Activated T-helper 1 cell treated with anti-CD3 and anti-CD28 coated beads, Interleukin-2, amount 50 U/mL, for 16 hours (primary cell): Measurements from ENCODE around the gene TET1.
"Not testable (repeated sequence)": the region's sequence is repeated elsewhere in the genome, so short reads cannot be mapped to it uniquely, and the experiment has no call there.

Source experiments
- DNase-seq, 2 donors: peaks; one replicate each; pipeline ENCODE4 v3.0.0-alpha.2; 2020; ENCODE audit warnings: low read depth in 1 of 2, low spot score in 1 of 2

Gene TET1

DNA sequence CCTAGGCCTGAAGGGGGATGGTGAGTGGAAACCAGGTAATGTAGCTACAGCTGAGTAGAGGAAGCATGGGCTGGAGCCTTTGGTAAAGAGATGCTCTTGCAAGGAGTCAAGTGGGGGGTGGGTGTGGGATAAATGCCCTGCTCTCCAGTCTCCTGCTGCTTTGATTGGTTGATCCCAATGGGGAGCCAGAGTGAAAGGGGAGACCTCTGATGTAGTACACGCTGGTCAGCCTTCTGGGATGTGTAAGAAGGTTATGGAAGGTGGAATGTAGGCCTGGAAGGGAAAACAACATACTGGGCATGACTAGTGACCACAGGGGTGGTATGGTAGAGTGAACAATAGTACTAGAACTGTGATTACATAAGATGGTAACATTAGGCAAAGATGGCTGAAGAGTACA, 44.3 kb downstream of the TET1 start:
- no peak for DNase-seq

DNA sequence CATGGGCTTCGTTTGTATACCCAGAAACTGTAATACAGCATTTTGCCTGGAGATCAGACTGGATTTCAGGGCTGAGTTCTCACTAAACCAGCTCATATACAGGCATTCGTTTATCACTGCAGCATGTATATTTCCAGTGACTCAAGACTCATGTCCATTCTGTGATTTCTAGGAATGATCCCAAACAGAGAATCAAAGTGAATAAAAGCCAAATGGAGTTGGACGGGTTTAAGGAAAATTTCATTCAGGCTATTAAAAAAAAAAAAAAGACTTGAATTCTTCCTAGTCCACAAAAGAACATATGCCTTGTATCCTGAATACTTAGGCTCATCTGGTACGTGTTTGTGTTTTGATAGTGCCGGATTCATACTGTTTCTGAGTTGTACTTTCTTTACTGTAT, 46.8 kb downstream of the TET1 start:
- no peak for DNase-seq

DNA sequence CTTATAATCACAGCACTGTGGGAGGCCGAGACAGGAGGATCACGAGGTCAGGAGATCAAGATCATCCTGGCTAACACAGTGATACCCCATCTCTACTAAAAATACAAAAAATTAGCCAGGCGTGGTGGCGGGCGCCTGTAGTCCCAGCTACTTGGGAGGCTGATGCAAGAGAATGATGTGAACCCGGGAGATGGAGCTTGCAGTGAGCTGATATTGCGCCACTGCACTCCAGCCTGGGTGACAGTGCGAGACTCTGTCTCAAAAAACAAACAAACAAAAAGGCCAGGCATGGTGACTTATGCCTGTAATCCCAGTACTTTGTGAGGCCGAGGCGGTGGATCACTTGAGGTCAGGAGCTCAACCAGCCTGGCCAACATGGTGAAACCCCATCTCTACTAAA, 49.9 kb downstream of the TET1 start:
- DNase-seq, result not testable (repeated sequence)

DNA sequence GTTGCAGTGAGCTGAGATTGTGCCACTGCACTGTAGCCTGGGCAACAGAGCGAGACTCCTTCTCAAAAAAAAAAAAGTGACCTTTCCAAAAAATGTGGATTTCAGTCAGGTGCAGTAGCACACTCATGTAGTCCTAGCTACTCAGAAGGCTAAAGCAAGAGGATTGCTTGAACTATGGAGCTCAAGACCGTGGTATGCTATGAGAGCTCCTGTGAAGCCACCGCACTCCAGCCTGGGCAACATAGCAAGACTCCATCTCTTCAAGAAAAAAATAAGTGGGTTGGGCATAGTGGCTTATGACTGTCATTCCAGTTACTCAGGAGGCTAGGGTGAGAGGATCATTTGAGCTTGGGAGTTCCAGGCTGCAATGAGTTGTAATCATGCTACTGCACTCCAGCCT, 51.1 kb downstream of the TET1 start:
- no peak for DNase-seq

DNA sequence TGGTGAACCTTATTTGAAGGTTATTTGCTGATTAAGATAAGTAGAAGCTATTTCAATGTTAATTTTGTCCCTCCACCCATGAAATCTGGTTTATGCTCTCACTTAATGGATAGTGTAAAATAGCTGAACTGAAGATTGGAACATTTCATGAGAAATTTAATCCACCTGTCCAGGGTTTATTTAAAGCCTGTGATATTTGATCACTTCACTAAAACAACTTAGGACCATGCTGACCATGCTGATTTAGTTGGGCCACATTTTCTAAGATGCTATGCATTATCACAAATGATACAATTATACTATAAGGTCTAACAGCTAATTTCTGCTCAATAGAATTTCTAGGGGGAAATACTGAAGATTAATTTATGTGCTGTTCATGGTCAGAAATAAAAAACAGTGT, 53.8 kb downstream of the TET1 start:
- not testable (repeated sequence) for DNase-seq

DNA sequence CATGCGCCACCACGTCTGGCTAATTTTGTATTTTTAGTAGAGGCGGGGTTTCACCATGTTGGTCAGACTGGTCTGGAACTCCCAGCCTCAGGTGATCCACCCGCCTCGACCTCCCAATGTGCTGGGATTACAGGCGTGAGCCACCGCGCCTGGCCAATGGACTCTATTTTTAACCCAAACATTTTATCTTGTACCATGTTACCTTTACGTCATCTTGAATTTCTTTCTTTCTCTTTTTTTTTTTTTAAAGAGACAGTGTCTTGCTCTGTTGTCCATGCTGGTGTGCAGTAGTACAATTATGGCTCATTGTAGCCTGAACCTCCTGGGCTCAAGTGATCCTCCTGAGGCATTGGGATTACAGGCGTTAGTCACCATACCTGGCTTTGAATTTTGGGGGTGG, 57.6 kb downstream of the TET1 start:
- DNase-seq, result not testable (repeated sequence)

DNA sequence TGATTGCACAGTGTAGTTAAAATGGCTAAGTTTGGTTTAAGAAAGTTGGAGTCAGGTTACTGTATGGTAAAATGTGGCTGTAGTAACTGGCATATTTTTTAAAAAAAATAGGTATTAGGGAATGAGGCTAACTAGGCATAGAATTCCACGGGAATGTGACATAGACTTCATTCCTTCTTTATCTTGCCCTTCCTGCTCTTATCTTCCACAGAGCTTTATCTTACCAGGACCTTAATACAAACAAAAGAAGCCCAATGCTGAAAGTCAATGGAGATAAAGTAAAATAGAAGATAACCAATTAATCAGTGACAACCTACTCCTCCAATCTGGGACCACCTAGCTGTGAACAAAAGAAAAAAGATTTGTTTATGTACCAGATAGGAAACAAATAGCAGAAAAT, 58.1 kb downstream of the TET1 start:
- no peak for DNase-seq

DNA sequence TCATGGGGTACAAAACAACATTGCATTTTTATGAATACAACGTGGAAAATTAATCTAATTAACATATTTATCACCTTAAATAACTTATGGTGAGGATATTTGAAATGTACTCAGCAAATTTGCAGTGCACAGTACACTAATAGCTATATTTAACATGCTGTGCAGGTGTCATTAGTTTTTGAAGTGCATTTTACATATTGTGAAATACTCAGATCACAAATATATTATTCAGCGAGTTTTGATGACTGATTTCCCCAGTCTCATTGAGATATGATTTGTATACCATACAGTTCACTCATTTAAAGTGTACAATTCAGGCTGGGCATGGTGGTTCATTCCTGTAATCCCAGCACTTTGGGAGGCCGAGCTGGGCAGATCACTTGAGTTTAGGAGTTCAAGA, 59.5 kb downstream of the TET1 start:
- DNase-seq, result no peak

DNA sequence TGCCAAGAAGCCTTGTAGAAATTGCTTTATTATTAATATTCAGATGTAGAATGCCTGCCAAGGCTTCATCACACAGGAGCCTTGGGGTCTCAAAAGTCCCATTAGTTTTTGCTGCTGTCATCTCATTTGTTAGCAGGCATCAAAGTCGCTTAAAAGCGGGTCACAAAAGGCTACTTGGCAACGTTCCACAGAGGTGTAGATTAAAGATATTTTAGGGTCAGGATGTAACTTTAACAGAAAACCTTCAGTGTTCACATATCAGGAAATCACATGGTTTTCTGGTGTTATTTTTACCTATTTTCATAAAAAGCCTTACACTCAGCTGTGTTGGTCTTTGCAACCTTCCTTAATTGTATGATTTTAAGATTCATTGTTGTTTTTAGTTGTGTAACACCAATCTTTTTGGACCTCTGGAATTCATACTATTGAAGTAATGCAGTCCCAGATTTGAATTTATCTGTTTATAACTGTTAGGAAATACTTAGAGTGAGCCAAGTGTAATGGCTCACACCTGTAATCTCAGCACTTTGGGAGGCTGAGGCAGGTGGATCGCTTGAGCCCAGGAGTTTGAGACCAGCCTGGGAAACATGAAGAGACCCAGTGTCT, 65.3 kb downstream of the TET1 start:
- no peak for DNase-seq

DNA sequence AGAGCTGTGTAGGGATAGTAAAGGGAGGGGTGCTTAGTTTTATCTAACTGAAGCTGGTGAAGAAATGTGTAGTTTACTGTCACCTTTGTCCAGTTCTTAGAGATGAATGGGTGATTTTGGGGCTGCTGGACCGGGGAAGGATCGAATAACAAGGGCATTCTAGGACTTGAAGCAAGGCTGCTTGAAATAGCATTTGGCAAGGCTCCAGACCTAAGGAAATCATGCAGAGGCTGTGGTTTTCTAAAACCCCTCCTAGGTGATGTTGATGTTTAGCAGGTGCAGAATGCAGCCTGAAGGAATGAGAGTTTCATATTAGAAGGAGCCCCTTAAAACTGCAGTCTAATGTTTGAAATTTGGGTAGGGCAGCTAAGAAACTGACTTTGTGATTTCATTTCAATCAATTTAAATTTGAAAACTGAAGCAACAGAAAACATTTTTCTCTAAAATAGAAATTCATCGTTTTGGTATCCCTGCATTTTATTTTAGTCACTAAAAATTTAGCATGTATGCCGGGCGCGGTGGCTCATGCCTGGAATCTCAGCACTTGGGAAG, 68.5 kb downstream of the TET1 start:
- no peak for DNase-seq

DNA sequence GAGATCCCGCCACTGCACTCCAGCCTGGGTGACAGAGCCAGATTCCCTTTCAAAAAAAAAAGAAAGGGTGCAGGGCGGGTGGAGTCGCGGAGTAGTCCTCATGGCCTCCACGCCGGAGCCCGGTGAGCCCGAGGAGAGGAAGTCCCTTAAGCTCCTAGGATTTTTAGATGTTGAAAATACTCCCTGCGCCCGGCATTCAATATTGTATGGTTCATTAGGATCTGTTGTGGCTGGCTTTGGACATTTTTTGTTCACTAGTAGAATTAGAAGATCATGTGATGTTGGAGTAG, 72.1 kb downstream of the TET1 start:
- not testable (repeated sequence) for DNase-seq

DNA sequence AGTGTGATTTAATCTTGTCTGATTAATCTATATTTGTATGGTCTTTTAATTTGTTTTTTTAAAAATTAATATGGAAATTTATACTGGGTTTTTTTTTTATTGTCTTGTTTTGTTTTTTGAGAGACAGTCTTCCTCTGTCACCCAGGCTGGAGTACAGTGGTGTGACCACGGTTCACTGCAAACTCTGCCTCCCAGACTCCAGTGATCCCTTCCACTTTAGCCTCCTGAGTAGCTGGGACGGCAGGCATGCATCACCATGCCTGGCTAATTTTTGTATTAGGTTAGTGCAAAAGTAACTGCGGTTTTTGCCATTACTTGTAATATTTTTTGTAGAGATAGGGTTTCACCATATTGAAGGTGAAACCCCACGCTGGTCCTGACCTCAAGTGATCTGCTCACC, 73.1 kb downstream of the TET1 start:
- DNase-seq, result no peak

DNA sequence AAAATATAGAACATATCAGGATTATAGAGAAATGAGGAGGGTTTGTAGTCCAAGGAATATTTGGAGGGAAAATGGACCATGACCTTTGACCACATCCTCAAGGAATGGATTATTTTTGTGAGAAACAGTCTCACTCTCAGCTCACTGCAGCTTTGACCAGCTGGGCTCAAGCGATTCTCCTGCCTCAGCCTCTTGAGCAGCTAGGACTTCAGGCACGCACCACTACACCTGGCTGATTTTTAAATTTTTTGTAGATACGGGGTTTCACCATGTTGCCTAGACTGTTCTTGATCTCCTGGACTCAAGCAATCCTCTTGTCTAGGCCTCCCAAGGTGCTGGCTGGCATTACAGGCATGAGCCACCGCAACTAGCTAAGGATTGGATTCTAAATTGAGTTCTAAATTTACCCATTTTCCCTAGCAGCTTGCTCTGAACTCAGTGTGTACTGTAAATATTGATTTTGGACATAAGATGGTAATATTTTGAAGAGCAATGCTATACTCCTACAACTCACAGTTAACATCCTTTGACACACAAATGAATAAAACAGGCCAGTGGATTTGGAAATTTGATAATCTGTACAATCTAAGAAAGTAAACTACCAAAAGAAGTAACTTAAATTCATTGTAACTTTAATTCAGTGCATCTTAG, 73.8 kb downstream of the TET1 start:
- DNase-seq, result no peak

DNA sequence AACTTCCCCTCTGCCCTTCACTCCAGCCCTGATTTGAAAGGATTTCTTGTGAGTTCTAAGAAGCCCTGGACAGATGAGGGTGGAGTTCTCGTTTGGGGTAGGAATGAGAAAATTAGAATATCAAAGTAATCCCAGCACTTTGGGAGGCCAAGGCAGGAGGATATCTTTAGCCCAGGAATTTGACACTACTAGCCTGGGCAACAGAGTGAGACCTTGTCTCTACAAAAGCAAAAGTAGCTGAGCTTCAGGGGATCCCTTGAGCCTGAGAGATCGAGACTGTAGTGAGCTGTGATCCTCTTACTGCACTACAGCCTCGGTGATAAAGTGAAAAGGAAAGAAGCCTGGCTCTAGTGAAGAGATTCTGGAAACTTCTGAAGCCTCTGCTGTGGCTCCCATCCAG, 76.2 kb downstream of the TET1 start:
- DNase-seq, result no peak

DNA sequence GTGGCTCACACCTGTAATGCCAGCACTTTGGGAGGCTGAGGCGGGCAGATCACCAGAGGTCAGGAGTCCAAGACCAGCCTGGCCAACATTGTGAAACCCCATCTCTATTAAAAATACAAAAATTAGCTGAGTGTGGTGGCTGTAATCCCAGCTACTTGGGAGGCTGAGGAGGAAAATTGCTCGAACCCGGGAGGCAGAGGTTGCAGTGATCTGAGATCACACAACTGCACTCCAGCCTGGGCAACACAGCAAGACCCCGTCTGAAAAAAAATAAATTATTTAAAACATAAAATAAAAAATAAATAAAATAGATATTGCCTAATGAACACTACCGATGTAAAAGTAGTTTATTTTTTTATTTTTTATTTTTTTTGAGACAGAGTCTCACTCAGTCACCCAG, 83.4 kb downstream of the TET1 start:
- DNase-seq, result not testable (repeated sequence)

DNA sequence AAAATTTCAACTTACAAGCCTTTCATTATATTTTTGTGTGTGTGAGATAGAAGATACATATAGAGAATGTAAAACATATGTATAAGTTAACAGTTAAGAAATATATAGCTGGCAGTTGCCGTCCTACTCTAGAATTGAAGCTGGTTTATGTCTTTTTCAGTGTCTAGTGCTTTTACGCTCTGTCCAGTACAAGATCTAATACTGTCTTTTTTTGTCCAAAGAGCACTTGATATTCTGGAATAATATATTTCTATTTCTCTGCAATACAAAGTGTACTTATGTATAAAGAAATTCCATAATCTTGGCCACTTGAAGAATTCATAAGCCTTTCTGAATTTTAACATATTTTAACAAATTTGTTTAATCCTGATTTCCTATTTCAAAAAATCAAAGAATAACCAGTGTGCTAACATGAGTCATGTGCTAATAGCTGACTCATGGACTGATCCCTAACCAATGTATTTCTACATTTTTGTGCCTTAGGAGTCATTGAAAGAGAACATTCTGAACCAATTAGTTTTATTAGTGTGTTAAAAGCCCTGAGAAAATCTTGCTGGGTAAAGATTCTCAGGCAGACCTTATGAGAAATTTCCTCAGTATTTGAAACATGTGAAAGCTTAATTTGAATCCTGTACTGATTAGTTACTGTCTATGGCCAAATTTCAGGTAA, 87.7 kb downstream of the TET1 start:
- DNase-seq, result no peak

DNA sequence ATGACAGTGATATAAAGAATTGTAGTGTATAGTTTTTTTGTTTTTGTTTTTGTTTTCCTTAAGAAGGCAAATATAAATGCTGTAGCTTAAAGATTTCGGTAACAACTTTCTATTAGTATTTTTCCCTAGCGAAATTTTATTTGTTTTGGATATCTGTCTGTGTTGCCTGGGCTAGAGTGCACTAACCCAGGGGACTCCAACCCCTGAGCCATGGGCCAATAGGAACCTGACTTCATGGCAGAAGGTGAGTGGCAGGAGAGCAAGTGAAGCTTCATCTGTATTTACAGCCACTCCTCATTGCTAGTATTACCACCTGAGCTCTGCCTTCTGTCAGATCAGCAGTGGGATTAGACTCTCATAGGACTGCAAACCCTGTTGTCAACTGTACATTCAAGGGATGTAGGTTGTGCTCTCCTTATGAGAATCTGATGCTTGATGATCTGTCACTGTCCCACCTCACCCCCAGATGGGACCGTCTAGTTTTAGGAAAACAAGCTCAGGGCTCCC, 95.5 kb downstream of the TET1 start:
- DNase-seq, result no peak

DNA sequence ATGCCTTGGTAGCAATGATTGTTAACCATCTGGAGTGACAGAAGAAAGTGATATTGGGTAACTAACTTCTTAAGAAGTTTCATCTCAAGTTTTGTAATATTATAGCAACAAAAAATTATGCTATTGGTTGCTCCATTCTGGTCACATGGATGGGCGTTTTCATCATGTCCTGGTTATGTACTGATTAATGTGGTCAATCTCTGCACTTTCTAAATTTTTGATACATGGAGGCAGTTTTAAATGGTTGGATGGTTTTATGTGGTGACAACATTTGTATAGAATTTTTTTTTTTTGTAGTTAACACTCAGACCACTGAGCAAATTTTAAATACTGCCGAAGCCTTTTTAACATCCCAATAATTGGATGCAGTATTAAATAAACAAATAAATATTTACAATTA, 105.7 kb downstream of the TET1 start:
- DNase-seq, result no peak

DNA sequence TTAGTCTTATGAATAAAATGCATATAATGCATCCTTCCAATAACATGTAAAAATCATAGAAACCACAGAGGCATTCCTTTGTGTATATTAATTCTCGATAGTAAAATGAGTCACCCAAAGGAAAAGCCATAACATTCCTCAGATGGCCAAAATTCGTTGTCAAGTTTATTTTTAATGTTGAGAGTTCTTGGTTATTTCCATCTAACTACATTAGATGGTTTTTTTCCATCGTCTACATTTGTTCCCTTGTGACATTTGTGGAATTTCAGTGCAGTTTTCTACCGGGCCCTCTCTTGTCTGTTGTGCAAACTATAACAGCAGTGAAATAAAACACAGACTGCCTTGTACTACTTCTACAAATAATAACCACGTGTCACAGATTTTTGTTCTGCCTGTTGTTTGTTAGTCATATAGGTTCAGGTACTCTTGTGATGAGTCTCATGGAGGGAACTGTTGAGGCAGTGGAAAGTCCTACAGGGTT, 106.2 kb downstream of the TET1 start:
- DNase-seq, result no peak

DNA sequence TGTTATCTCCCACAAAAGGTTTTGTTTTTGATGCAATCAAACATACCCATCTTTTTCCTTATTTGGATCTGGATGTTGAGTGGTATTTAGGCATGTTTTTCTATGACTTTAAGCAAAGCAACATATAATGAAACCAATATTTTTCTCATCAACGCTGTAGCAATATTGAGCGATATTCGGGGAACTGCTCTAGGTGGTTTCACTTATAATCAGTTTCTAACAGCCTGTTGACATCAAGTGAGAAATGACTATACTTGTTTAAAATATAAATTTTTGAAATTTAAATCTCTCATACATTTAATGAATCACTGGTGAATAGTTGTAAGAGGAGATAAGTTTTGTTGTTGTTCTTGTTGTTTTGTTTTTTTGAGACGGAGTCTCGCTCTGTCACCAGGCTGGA, 108.1 kb downstream of the TET1 start:
- DNase-seq, result no peak

DNA sequence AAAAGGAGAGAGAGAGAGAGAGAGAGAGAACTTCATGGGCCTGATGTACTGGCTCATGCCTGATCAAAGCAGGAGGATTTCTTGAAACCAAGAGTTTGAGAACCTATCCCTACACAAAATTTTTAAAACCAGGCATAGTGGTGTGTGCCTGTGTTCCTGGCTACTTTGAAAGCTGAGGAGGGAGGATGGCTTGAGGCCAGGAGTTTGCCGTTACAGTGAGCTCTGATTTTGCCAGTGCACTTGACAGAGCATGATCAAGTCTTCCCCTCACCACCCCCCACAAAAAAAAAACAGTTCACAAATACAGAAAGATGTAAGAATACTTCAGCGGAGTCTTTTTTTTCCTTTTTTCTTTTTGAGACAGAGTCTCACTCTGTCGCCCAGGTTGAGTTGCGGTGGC, 108.8 kb downstream of the TET1 start:
- no peak for DNase-seq

DNA sequence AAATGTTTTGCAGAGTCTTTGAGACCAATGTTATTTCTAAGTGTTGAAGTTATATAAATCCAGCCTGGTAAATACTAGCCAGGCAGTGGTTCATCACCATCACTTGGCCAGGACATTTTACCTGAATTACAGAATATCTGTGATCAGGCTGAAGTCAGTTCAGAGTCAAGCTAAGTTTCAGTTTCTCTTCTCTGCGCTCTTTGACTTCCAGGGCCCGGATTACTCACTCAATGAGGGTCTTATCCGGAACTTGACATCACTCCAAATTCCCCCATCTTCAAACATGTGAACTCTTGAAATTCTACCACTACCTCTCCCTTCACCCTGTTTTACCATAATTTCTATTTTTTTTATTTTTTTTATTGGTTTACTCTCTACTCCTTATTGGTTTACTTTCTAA, 124.3 kb downstream of the TET1 start:
- no peak for DNase-seq
